Activated B cell treated with CpG ODN at 0.5 μM for 24 hours (primary cell): ENCODE results near the gene FOXP1. TPM values are rescaled to one million over a fixed set of nuclear protein-coding genes. Genes with fewer than 3 reads are reported as not detected.
A peak's percentile ranks its signal among the peaks of the same experiment; 100 is the strongest.

Experiments
- ATAC-seq: fragments of 200-7000 bp; cut with Tn5 transposase; one replicate; pipeline ENCODE4 v1.10.0; 2021; ENCODE audit warnings: low read depth, mild to moderate bottlenecking, moderate library complexity
- CTCF ChIA-PET: fragments of 350-600 bp; sonication (Branson Sonifier 250); formaldehyde crosslinking; loops from one replicate; lab custom pipeline; 2021; ENCODE audit warnings: antibody characterized with exemption; lab: Charles Lee
- POLR2A ChIA-PET: fragments of 350-600 bp; sonication (Branson Sonifier 250); formaldehyde crosslinking; loops from one replicate; lab custom pipeline; 2021; ENCODE audit warnings: antibody characterized with exemption; lab: Charles Lee
- DNase-seq: peaks from one replicate; pipeline ENCODE4 v3.0.0; 2022
- H3K27ac Mint-ChIP-seq: one replicate; pipeline ENCODE4 v1.8.0; 2020; ENCODE audit warnings: mixed read lengths
- H3K27me3 Mint-ChIP-seq: one replicate; pipeline ENCODE4 v1.8.0; 2021; ENCODE audit warnings: mixed read lengths
- H3K36me3 Mint-ChIP-seq: one replicate; pipeline ENCODE4 v1.8.0; 2021; ENCODE audit warnings: low read depth, mixed read lengths
- H3K4me1 Mint-ChIP-seq: one replicate; pipeline ENCODE4 v1.8.0; 2021; ENCODE audit warnings: mixed read lengths
- H3K4me3 Mint-ChIP-seq: one replicate; pipeline ENCODE4 v1.8.0; 2020; ENCODE audit warnings: mild to moderate bottlenecking, mixed read lengths
- H3K9me3 Mint-ChIP-seq: one replicate; pipeline ENCODE4 v1.8.0; 2020; ENCODE audit warnings: mixed read lengths
- intact Hi-C: fragments of 100-400 bp; cut with micrococcal nuclease; formaldehyde crosslinking; loops from one replicate; pipeline ENCODE4 v1.15.1; 2024
- total RNA-seq: library from RNA; stranded (reverse); gene quantifications from 2 replicates; pipeline ENCODE4 v1.2.3, GENCODE V29; 2022
- TF ChIP-seq, protein P1 (sequence below): fragments of 200-600 bp; IDR thresholded peaks from one replicate; pipeline ENCODE4 v1.8.0; 2022; ENCODE audit warnings: antibody characterized with exemption, mild to moderate bottlenecking

Gene FOXP1
- total RNA-seq, 1 donor from 2014 or later, result 563 TPM

DNA sequence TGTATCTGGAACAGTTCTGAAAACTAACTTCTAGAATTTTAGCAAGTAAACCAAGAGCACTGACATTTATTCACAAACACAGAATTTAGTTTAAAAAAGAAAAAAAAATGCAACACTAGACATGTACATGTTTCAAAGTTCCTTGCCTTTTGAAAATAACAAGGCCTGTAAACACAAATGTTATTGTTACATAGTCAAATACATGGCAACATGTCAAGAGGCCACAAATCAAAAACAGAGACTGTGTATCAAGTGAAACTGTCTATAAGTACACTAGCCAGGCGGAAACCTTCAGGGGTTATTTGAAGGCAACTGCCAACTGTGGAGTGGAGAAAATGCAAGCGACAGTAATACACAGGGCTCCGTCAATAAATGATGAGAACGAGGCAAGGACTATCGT is 547.6 kb downstream of the FOXP1 start:
- H3K9me3 Mint-ChIP-seq, result no peaks in the 10 kb centered on the region
- no peak overlapping the region for H3K27ac Mint-ChIP-seq
- no peak for ATAC-seq
- POLR2A ChIA-PET, result interaction anchor here (0.6 to 2.7 kb wide), 7 partner anchors 11 to 201 kb away, joined by 3 to 14 read pairs (median 4); no protein-coding TSS in a partner anchor
- no peak for DNase-seq
- TF ChIP-seq, protein P1, sequence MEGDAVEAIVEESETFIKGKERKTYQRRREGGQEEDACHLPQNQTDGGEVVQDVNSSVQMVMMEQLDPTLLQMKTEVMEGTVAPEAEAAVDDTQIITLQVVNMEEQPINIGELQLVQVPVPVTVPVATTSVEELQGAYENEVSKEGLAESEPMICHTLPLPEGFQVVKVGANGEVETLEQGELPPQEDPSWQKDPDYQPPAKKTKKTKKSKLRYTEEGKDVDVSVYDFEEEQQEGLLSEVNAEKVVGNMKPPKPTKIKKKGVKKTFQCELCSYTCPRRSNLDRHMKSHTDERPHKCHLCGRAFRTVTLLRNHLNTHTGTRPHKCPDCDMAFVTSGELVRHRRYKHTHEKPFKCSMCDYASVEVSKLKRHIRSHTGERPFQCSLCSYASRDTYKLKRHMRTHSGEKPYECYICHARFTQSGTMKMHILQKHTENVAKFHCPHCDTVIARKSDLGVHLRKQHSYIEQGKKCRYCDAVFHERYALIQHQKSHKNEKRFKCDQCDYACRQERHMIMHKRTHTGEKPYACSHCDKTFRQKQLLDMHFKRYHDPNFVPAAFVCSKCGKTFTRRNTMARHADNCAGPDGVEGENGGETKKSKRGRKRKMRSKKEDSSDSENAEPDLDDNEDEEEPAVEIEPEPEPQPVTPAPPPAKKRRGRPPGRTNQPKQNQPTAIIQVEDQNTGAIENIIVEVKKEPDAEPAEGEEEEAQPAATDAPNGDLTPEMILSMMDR, result no peak
- H3K36me3 Mint-ChIP-seq, result peaks cover 99% of the 10 kb centered on the region
- H3K4me1 Mint-ChIP-seq, result peaks cover 86% of the 10 kb centered on the region
- CTCF ChIA-PET, result no interaction called here
- no peak overlapping the region for H3K4me3 Mint-ChIP-seq
- intact Hi-C loops, result no loop called here
- H3K27me3 Mint-ChIP-seq, result no peaks in the 10 kb centered on the region

DNA sequence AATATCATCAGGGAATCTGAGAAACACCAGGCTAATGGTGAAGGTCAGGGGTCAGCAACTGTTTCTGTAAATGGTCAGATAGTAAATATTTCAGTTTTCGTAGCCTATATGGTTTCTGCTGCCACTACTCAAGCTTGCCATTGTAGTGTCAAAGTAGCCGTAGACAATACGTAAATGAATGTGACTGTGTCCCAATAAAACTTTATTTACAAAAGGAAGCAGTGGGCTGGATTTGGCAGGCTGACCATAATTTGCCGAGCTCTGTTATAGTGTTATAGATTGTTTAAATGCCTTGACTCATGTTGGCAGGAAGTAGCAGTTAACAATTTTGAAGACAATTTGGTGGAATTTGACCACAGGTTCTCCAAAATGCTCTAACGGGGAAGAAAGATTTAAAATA is 548.2 kb downstream of the FOXP1 start:
- no peak for DNase-seq
- Mint-ChIP-seq H3K4me1 (peaks cover 88% of the 10 kb centered on the region), H3K36me3 (peaks cover 99% of the 10 kb centered on the region), H3K27ac (peak overlapping the region; percentile 56), H3K4me3 (no peak overlapping the region), H3K27me3 (no peaks in the 10 kb centered on the region), H3K9me3 (no peaks in the 10 kb centered on the region)
- ATAC-seq, result no peak
- TF ChIP-seq, protein P1, result no peak
- POLR2A ChIA-PET, result interaction anchor here (0.5 to 2.7 kb wide), 6 partner anchors 11 to 339 kb away, joined by 3 to 14 read pairs (median 5); no protein-coding TSS in a partner anchor
- CTCF ChIA-PET, result interaction anchor here (0.6 to 1.5 kb wide), 2 partner anchors 33 to 476 kb away, joined by 3 to 4 read pairs; no protein-coding TSS in a partner anchor
- intact Hi-C loops, result no loop called here

DNA sequence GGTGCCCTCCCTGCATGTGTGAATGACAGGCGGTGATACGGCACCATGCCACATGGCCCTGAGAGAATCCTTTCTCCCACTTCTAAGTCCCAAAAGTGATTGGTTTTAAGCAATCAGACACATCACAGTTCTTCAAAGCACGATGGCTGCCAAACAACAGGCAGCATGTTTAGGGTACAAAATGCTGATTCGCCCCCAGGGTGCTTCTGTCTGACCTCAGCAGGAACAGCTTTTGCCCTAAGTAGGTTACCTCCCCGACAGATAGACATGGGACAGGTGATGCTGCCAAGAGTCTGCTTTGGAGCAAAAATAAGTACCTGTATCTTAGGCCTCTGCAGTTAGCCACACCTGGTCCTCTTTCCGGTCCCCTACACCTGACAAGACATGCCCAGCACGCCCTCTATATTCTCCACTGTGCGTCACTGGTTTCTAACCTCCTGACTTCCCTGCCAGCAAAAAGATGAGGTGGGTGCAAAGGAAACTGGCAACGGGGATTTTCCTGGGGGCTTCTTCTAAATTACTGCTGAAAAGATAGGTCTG is 549.8 kb downstream of the FOXP1 start:
- Mint-ChIP-seq H3K4me3 (no peak overlapping the region), H3K27ac (peak overlapping the region; percentile 57), H3K36me3 (peaks cover 98% of the 10 kb centered on the region), H3K9me3 (no peaks in the 10 kb centered on the region), H3K27me3 (no peaks in the 10 kb centered on the region), H3K4me1 (peaks cover 91% of the 10 kb centered on the region)
- TF ChIP-seq, protein P1, result no peak
- ChIA-PET POLR2A (interaction anchor here (0.7 to 2.7 kb wide), 5 partner anchors 15 to 114 kb away, joined by 4 to 15 read pairs (median 6); no protein-coding TSS in a partner anchor), CTCF (interaction anchor here (1.2 to 1.5 kb wide), 2 partner anchors 24 to 35 kb away, joined by 3 to 4 read pairs; no protein-coding TSS in a partner anchor)
- ATAC-seq (no peak), DNase-seq (no peak)
- intact Hi-C loops, result loop anchor here (2.0 kb wide), 1 partner anchor 19 kb away; no protein-coding TSS in a partner anchor

DNA sequence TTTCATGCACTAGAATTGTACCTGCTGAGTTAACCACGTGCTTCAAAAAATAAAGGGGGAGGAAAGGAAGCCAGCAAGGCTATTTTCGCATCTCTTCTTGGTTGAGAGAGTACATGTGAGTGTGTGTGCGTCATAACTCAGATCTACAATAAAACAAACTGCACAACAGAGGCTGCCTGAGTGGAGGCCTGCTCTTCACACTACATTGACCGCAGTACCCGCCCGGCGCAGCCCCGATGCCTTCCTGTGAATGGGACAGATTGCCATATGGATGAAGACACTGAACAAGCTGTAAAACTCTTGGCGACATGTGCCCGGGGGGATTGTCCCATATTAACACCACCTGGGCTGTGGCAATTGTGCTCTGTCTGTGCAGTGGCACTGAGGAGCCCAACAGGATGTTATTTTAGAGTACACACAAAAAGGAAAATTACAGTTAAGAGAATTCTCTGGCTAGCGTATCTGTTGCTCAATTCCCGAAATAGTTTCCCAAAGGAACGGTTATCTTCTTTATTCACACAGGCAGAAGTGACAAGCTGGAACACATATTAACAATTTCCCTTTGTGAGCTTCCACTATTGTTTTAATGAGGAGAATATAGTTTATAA is 551.5 kb downstream of the FOXP1 start:
- Mint-ChIP-seq H3K4me1 (peaks cover 93% of the 10 kb centered on the region), H3K27ac (peak overlapping the region; percentile 91), H3K9me3 (no peaks in the 10 kb centered on the region), H3K4me3 (peak overlapping the region; percentile 67), H3K27me3 (no peaks in the 10 kb centered on the region), H3K36me3 (peaks cover 95% of the 10 kb centered on the region)
- TF ChIP-seq, protein P1, result no peak
- CTCF ChIA-PET, result no interaction called here
- ATAC-seq, result peak; percentile 93
- POLR2A ChIA-PET, result interaction anchor here (0.9 to 1.7 kb wide), 6 partner anchors 13 to 58 kb away, joined by 3 to 6 read pairs (median 4); no protein-coding TSS in a partner anchor
- peak; percentile 55 for DNase-seq
- intact Hi-C loops, result loop anchor here (1.0 to 2.0 kb wide), 4 partner anchors 13 to 32 kb away; no protein-coding TSS in a partner anchor

DNA sequence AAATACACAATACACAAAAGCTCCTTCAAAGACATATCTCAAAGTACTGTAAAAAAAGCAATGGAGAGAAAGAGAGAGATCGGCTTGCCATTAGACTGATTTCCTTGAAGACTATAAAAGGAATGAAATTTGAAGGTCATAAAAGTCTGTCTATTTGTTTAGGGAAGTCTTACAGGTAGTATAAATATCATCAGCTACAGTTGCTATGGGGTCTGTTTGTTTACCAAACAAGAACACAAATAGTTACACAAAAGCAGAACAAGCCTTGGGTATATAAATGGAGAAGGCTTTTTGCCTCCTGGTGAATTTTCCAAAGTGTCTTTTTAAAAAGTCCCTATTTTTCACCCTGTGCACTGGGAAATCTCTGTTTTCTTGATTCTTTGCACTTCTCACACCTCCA is 552.3 kb downstream of the FOXP1 start:
- TF ChIP-seq, protein P1, result no peak
- Mint-ChIP-seq H3K27ac (peak overlapping the region; percentile 91), H3K4me1 (peaks cover 95% of the 10 kb centered on the region), H3K27me3 (no peaks in the 10 kb centered on the region), H3K4me3 (peak overlapping the region; percentile 67), H3K9me3 (no peaks in the 10 kb centered on the region), H3K36me3 (peaks cover 95% of the 10 kb centered on the region)
- ChIA-PET CTCF (interaction anchor here (1.0 kb wide), 1 partner anchor 18 kb away, joined by 3 read pairs; no protein-coding TSS in a partner anchor), POLR2A (interaction anchor here (0.6 kb wide), 1 partner anchor 17 kb away, joined by 6 read pairs; no protein-coding TSS in a partner anchor)
- ATAC-seq (no peak), DNase-seq (no peak)
- intact Hi-C loops, result loop anchor here (2.0 kb wide), 1 partner anchor 14 kb away; no protein-coding TSS in a partner anchor
